ENCODE results near the gene KLRK1.
A peak's percentile ranks its signal among the peaks of the same experiment; 100 is the strongest.
"Not testable (repeated sequence)": the region's sequence is repeated elsewhere in the genome, so short reads cannot be mapped to it uniquely, and the experiment has no call there.

KLRK1 gene

GRCh38 chr12:10362828-10363657 is 26.8 kb downstream of the KLRK1 start:
- DNase-seq (ENCODE audit: low read depth): no peak

GRCh38 chr12:10362325-10362724 is 27.5 kb downstream of the KLRK1 start:
- no peak for DNase-seq (ENCODE audit: low read depth)

GRCh38 chr12:10361622-10362021 is 28.2 kb downstream of the KLRK1 start:
- DNase-seq (ENCODE audit: low read depth): no peak

DNA sequence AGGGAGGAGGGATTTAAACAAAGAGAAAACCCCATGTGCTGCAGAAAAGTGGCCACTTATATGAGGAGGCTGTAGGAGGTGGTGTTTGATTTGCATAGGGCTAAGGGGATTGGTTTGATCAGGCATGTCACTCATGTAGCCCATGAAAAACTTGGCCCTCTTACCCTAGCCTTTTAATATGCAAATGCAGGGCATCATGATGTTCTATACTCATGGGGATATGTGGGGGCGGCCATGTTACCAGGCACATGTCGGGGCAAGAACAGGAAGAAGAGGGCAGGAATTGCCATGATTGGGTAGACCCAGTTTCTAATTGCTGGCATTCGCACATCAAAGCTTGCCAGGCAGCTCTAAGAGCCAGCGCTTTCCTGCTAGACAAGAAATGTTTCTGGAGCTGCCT is 28.8 kb downstream of the KLRK1 start:
- DNase-seq (ENCODE audit: low read depth): no peak

- no peak for DNase-seq (ENCODE audit: low read depth)
Measured at GRCh38 chr12:10358969-10359368, 30.9 kb downstream of the KLRK1 start.

- no peak for DNase-seq (ENCODE audit: low read depth)
Measured at GRCh38 chr12:10358131-10358530, 31.7 kb downstream of the KLRK1 start.

- DNase-seq (ENCODE audit: low read depth): no peak
Measured at GRCh38 chr12:10354502-10354901, 35.3 kb downstream of the KLRK1 start.

DNA sequence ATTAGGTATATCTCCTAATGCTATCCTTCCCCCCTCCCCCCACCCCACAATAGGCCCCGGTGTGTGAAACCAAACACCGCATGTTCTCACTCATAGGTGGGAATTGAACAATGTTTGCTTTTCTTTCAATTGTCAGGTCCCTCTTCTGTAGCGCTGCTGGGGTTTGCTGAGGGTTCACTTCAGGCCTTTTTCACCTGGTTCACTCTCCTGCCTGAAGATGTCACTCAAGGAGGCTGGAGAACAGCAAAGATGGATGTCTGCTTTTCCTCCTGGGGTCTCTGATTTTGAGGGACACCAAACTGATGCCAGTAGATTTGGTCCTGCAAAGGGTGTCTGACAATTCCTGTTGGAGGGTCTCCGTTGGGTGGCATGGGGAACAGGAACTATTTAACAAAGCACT is 35.8 kb downstream of the KLRK1 start:
- no peak for DNase-seq (ENCODE audit: low read depth)

DNA sequence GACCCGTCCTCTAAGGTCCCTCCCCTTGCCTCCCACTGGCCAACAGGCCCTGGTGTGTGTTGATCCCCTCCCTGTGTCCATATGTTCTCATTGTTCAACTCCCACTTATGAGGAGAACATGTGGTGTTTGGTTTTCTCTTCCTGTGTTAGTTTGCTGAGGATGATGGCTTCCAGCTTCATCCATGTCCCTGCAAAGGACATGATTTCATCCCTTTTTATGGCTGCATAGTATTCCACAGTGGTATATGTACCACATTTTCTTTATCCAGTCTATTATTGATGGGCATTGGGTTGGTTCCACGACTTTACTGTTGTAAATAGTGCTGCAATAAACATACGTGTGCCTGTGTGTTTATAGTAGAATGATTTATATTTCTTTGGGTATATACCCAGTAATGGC is 38.4 kb downstream of the KLRK1 start:
- not testable (repeated sequence) for DNase-seq (ENCODE audit: low read depth)

DNA sequence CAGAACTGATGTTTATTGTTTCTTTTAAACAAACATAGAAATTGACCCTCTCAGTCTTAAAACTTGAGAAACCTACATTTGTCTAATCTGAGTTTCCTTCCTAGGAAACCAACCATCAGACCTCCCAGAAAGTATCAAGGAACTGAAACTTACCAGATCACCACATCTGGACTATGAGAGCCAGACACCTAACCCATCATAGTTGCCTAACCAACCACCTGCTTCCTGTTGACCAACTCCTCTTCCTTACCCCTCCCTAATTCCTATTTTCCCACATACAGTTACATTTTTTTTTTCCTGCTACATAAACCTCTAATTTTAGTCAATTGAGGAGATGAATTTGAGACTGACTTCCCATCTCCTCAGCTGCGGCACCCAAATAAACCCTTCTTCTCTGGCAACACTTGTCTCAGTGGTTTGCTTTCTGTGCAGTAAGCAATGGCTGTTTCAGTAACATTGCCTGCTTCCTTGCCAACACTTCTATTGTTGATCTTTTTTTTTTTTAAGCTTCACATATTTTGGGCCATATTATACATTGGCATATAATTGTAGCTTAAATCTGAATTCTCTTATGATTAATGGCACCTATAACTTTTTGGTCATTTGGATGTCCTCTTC is 47.8 kb downstream of the KLRK1 start:
- no peak for DNase-seq (ENCODE audit: low read depth)

- not testable (repeated sequence) for DNase-seq (ENCODE audit: low read depth)
Measured at GRCh38 chr12:10340946-10341345, 48.9 kb downstream of the KLRK1 start.

DNA sequence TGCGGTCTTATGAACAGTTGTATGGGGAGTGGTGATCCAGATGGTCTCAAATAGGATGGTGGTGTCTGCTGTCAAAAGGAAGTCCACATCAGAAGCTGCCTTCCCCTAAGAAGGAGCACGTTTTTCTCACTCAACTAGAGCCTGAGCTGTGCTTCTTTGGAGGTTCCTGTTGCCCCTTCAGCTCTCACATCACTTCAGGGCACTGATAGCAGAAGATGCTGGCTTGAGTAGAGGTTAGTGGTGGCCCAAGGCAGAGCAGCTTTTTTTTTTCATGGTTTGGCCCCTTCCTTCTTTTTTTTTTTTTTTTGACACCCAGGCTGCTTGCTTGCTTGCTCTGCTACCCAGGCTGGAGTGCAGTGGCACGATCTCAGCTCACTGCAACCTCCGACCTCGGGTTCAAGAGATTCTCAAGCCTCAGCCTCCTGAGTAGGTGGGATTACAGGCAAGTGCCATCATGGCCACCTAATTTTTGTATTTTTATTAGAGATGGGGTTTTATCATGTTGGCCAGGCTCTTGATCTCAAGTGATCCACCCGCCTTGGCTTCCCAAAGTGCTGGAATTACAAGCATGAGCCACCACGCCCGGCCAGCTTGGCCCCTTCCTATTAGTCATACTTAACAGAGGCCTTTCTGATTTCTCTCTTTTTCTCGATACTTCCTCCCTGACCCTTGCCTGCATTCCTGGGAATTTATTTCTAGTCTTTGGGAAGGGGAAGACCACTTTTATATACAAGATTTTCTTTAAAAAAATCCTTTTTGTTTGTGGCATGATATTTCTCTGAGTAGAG is 50.6 kb downstream of the KLRK1 start:
- DNase-seq (ENCODE audit: low read depth): peak; percentile 3

DNA sequence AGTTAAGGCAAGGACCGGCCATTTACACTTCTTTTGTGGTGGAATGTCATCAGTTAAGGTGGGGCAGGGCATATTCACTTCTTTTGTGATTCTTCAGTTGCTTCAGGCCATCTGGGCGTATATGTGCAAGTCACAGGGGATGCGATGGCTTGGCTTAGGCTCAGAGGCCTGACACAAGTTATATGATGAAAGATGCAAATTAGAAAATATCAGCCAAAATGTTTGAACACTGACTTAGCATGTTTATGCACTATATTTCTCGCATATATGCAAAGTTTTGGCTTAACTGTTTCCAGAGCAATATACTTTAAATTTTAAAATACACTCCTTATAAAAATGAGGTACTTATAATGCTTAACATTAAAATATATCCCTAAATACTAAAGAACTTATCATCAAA is 51.4 kb downstream of the KLRK1 start:
- not testable (repeated sequence) for DNase-seq (ENCODE audit: low read depth)

- not testable (repeated sequence) for DNase-seq (ENCODE audit: low read depth)
Measured at GRCh38 chr12:10336196-10336595, 53.6 kb downstream of the KLRK1 start.

GRCh38 chr12:10331642-10332239 is 58.1 kb downstream of the KLRK1 start:
- DNase-seq (ENCODE audit: low read depth): no peak

DNA sequence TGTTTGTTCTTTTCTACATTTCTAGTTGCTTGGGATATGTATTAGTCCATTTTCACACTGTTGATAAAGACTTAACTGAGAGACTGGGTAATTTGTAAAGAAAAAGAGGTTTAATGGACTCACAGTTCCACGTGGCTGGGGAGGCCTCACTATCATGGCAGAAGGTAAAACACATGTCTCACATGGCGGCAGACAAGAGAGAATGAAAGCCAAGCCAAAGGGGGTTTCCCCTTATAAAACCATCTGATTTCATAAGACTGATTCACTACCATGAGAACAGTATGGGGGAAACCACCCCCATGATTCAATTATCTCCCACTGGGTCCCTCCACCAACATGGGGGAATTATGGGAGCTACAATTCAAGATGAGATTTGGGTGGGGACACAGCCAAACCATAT is 61.1 kb downstream of the KLRK1 start:
- DNase-seq (ENCODE audit: low read depth): not testable (repeated sequence)

Measured in HS-5 (cell line).